Naive thymus-derived CD4-positive, alpha-beta T cell (primary cell): ENCODE data around the gene HIP1R. TPM values are rescaled to one million over a fixed set of nuclear protein-coding genes. Genes with fewer than 3 reads are reported as not detected.

Experiments
- ATAC-seq: fragments of 150-1000 bp; cut with Tn5 transposase; 2 replicates; pipeline ENCODE4 v1.10.0; 2021; ENCODE audit warnings: mild to moderate bottlenecking, moderate library complexity
- CTCF ChIA-PET: fragments of 350-600 bp; sonication (Branson Sonifier 250); formaldehyde crosslinking; loops from one replicate; lab custom pipeline; 2021; ENCODE audit warnings: antibody characterized with exemption; lab: Charles Lee
- POLR2A ChIA-PET: fragments of 350-600 bp; sonication (Branson Sonifier 250); formaldehyde crosslinking; loops from one replicate; lab custom pipeline; 2021; ENCODE audit warnings: antibody characterized with exemption, inconsistent platforms; lab: Charles Lee
- DNase-seq, 9 donors: peaks; one replicate each; pipeline versions ENCODE4 v3.0.0 to v3.0.0-alpha.2; 2020 to 2022; ENCODE audit warnings: mixed read lengths in 1 of 9
- H3K27ac ChIP-seq: one replicate; pipeline ENCODE4 v1.7.0; 2013; ENCODE audit warnings: mild to moderate bottlenecking, low read depth, low read length, moderate library complexity
- H3K27me3 ChIP-seq, 2 donors: one replicate each; pipeline ENCODE4 v1.7.0; 2013; ENCODE audit warnings: low read length in 2 of 2, mild to moderate bottlenecking in 2 of 2, moderate library complexity in 2 of 2; ENCODE audit not compliant: control insufficient read depth in 2 of 2, insufficient read depth in 2 of 2
- H3K36me3 ChIP-seq, 3 experiments: 1 replicate in 2 of 3; 2 replicates in 1 of 3; pipeline ENCODE4 v1.7.0; 2013; ENCODE audit warnings: low read length in 3 of 3, mild to moderate bottlenecking in 3 of 3, moderate library complexity in 1 of 3; ENCODE audit not compliant: insufficient read depth in 3 of 3, control insufficient read depth in 2 of 3
- H3K4me1 ChIP-seq, 2 donors: one replicate each; pipeline ENCODE4 v1.7.0; 2013; ENCODE audit warnings: low read length in 2 of 2, mild to moderate bottlenecking in 2 of 2, moderate library complexity in 1 of 2; ENCODE audit not compliant: control insufficient read depth in 2 of 2, insufficient read depth in 2 of 2
- H3K4me3 ChIP-seq: 2 replicates; pipeline ENCODE4 v1.7.0; 2013; ENCODE audit warnings: mild to moderate bottlenecking, low read length
- H3K9me3 ChIP-seq, 3 experiments: 1 replicate in 2 of 3; 2 replicates in 1 of 3; pipeline ENCODE4 v1.7.0; 2013; ENCODE audit warnings: low read length in 3 of 3; ENCODE audit not compliant: control insufficient read depth in 2 of 3
- H3K27ac Mint-ChIP-seq, 9 donors: one replicate each; pipeline ENCODE4 v1.8.0; 2020 to 2022; ENCODE audit warnings: mixed read lengths in 9 of 9, mild to moderate bottlenecking in 8 of 9, moderate library complexity in 5 of 9, inconsistent platforms in 2 of 9
- H3K27me3 Mint-ChIP-seq, 5 donors: one replicate each; pipeline ENCODE4 v1.8.0; 2021 to 2022; ENCODE audit warnings: mixed read lengths in 5 of 5, mild to moderate bottlenecking in 1 of 5
- H3K36me3 Mint-ChIP-seq, 5 donors: one replicate each; pipeline ENCODE4 v1.8.0; 2020 to 2022; ENCODE audit warnings: mixed read lengths in 5 of 5, mild to moderate bottlenecking in 3 of 5, inconsistent platforms in 1 of 5
- H3K4me1 Mint-ChIP-seq, 7 donors: one replicate each; pipeline ENCODE4 v1.8.0; 2020 to 2022; ENCODE audit warnings: mixed read lengths in 7 of 7, mild to moderate bottlenecking in 3 of 7, inconsistent platforms in 1 of 7
- H3K4me3 Mint-ChIP-seq, 10 donors: one replicate each; pipeline ENCODE4 v1.8.0; 2020 to 2022; ENCODE audit warnings: mild to moderate bottlenecking in 10 of 10, mixed read lengths in 10 of 10, moderate library complexity in 6 of 10, inconsistent platforms in 2 of 10
- H3K9me3 Mint-ChIP-seq, 11 donors: one replicate each; pipeline ENCODE4 v1.8.0; 2020 to 2022; ENCODE audit warnings: mixed read lengths in 11 of 11, mild to moderate bottlenecking in 4 of 11, inconsistent platforms in 1 of 11, moderate library complexity in 1 of 11
- intact Hi-C, 2 donors: fragments of 100-400 bp; cut with micrococcal nuclease; formaldehyde crosslinking; loops; one replicate each; pipeline ENCODE4 v1.15.1; 2023
- polyA plus RNA-seq, 2 donors: library from polyadenylated mRNA; unstranded; fragments of 300-500 nt; fragmentation: Illumina TruSeq; gene quantifications; one replicate each; pipeline ENCODE4 v1.2.3, GENCODE V29; 2021
- total RNA-seq, 6 experiments: library from RNA in 5 of 6; stranded (reverse) in 5 of 6; gene quantifications; 1 replicate in 5 of 6; 2 replicates in 1 of 6; pipeline ENCODE4 v1.2.3 and lab custom pipeline; 2021 to 2026

Gene HIP1R
- total and polyA plus RNA-seq, 7 experiments from 2014 or later, result 7.0 to 162 (median 87.2) TPM

DNA sequence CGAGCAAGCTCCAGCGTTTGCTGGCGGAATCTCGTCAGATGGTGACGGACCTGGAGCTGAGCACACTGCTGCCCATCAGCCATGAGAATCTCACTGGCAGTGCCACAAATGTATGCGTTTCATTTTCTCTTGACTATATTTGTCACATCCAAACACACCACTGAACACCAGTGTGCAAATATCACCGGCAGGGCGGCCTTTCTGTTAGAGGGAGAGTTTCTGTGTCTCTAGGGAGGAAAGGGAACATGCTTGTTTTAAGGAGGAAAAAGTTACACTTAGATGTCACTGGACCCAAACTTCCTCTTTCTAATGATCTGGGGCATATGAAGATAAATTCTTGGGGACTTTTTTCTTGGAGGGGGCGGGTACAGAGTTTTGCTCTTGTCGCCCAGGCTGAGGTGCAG, 21.9 kb upstream of the HIP1R start:
- H3K9me3 ChIP-seq, result no peaks in the 10 kb centered on the region
- intact Hi-C loops, result no loop called here
- Mint-ChIP-seq H3K4me3 (no peak overlapping the region), H3K36me3 (peaks cover 0 to 4% (median 0%) of the 10 kb centered on the region in 5 donors), H3K9me3 (no peaks in the 10 kb centered on the region), H3K27ac (peak overlapping the region in 1 of 9 donors; percentile 72), H3K4me1 (no peaks in the 10 kb centered on the region), H3K27me3 (peaks cover 0 to 2% (median 0%) of the 10 kb centered on the region in 5 donors)
- no peak overlapping the region for H3K27ac ChIP-seq
- ChIA-PET CTCF (interaction anchor here (1.6 kb wide), 1 partner anchor 19 kb away, joined by 7 read pairs; no protein-coding TSS in a partner anchor), POLR2A (no interaction called here)
- H3K36me3 ChIP-seq, result no peaks in the 10 kb centered on the region
- H3K4me3 ChIP-seq, result no peak overlapping the region
- no peaks in the 10 kb centered on the region for H3K27me3 ChIP-seq
- no peaks in the 10 kb centered on the region for H3K4me1 ChIP-seq
- no peak for DNase-seq
- peak; percentile 45 for ATAC-seq

DNA sequence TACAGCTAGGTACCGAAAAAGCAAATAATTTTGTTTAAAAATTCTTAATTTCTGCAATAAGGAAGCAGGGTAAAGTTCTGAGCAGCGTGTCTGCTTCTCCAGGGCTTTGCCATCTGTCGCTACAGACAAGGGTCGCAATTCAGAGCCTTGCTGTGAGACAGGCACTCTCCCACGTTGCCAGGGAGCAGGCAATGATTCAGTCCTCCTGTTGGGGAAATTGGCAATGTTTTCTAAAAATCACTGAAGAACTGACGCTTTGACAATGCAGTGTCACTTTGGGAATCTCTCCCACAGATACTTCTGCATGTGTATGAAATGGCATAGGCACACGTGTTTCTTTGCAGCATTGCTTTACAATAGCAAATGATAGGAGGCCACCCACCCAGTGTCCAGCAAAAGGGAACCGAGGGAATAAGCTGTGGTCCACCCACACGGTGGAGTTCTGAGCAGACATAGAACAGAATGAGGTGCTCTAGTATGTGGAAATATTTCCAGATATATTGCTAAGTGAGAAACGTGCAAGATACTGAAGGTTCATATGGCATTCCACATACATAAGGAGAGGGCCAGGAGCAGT, 16.0 kb upstream of the HIP1R start:
- Histone ChIP-seq H3K4me1 (no peaks in the 10 kb centered on the region), H3K36me3 (no peaks in the 10 kb centered on the region), H3K9me3 (no peaks in the 10 kb centered on the region), H3K27me3 (no peaks in the 10 kb centered on the region), H3K4me3 (no peak overlapping the region), H3K27ac (no peak overlapping the region)
- POLR2A ChIA-PET, result interaction anchor here (1.3 kb wide), 1 partner anchor 69 kb away, joined by 4 read pairs; no protein-coding TSS in a partner anchor
- no peaks in the 10 kb centered on the region for H3K36me3 Mint-ChIP-seq
- peaks cover 0 to 2% (median 0%) of the 10 kb centered on the region in 5 donors for H3K27me3 Mint-ChIP-seq
- no peak overlapping the region for H3K4me3 Mint-ChIP-seq
- H3K9me3 Mint-ChIP-seq, result no peaks in the 10 kb centered on the region
- H3K27ac Mint-ChIP-seq, result no peak overlapping the region
- CTCF ChIA-PET, result interaction anchor here (0.9 kb wide), 1 partner anchor 26 kb away, joined by 3 read pairs; no protein-coding TSS in a partner anchor
- intact Hi-C loops, result no loop called here
- ATAC-seq (no peak), DNase-seq (no peak)
- no peaks in the 10 kb centered on the region for H3K4me1 Mint-ChIP-seq

DNA sequence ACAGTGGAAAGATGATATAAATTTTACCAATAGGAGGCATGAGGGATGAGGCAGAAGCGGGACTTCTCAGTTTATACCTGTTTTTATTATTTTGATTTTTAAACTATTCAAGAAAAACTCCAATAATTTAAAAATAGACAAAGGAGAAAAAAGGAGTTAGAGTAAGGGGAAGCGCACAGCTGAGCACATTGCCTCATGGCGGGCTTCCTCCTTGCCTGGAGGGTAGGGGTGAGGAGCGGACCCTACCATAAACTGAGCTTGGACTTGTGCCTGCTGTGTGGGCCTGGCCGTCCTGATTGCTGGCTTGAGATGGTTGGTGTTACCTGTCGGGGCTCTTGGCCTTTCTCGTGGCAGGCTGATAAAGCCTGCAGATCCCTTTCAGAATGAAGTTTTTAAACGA, 15.1 kb upstream of the HIP1R start:
- H3K4me1 Mint-ChIP-seq, result no peaks in the 10 kb centered on the region
- ChIA-PET POLR2A (no interaction called here), CTCF (no interaction called here)
- no peaks in the 10 kb centered on the region for H3K36me3 ChIP-seq
- H3K27me3 ChIP-seq, result no peaks in the 10 kb centered on the region
- ATAC-seq, result no peak
- H3K27me3 Mint-ChIP-seq, result peaks cover 0 to 2% (median 0%) of the 10 kb centered on the region in 5 donors
- no peak overlapping the region for H3K4me3 Mint-ChIP-seq
- no peaks in the 10 kb centered on the region for H3K36me3 Mint-ChIP-seq
- no peak overlapping the region for H3K4me3 ChIP-seq
- no peak overlapping the region for H3K27ac Mint-ChIP-seq
- no peaks in the 10 kb centered on the region for H3K9me3 Mint-ChIP-seq
- no peak overlapping the region for H3K27ac ChIP-seq
- intact Hi-C loops, result no loop called here
- no peaks in the 10 kb centered on the region for H3K4me1 ChIP-seq
- DNase-seq, result no peak
- H3K9me3 ChIP-seq, result no peaks in the 10 kb centered on the region

DNA sequence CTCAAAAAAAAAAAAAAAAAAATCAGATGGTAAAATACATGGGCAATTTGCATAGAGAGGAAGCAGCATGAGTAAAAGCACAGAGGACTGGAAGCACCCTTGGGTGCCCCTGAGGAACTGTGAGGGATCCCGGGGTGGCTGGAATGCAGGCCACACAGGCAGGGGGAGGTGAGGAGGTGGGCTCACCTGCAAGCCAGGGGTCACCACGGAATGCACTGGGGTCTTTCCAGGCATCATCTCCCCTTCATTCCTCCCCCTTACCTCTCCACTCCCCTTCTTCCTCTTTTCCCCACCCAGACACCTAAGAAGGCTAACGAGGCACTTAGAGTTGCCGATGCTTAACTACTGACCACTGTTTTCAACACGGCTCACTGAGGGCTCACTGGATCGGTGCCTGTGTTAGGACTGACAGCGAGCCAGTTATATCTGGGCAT, 14.4 kb upstream of the HIP1R start:
- no peaks in the 10 kb centered on the region for H3K9me3 ChIP-seq
- no peaks in the 10 kb centered on the region for H3K9me3 Mint-ChIP-seq
- intact Hi-C loops, result no loop called here
- no peak overlapping the region for H3K27ac ChIP-seq
- POLR2A ChIA-PET, result no interaction called here
- H3K27me3 Mint-ChIP-seq, result peaks cover 0 to under 1% (median 0%) of the 10 kb centered on the region in 5 donors
- no peak for ATAC-seq
- no peak overlapping the region for H3K4me3 Mint-ChIP-seq
- H3K4me1 Mint-ChIP-seq, result no peaks in the 10 kb centered on the region
- no peaks in the 10 kb centered on the region for H3K36me3 Mint-ChIP-seq
- H3K36me3 ChIP-seq, result no peaks in the 10 kb centered on the region
- H3K4me3 ChIP-seq, result no peak overlapping the region
- CTCF ChIA-PET, result no interaction called here
- H3K27me3 ChIP-seq, result no peaks in the 10 kb centered on the region
- no peak for DNase-seq
- no peaks in the 10 kb centered on the region for H3K4me1 ChIP-seq
- no peak overlapping the region for H3K27ac Mint-ChIP-seq

DNA sequence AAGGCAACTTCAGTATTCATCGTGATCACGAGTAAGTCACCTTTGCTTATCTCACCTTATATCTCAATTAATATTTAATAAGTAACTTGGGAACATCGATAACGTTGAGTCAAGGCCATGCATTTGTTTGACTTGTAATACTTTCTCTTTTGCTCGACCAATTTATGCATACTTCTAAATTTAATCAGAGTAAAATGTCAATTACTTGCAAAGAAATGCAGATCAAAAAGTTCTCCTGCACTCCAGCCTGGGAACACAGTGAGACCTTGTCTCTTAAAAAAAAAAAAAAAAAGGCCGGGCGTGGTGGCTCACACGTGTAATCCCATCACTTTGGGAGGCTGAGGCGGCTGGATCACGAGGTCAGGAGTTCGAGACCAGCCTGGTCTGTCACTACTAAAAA, 11.8 kb upstream of the HIP1R start:
- Histone ChIP-seq H3K27ac (no peak overlapping the region), H3K9me3 (no peaks in the 10 kb centered on the region), H3K4me3 (no peak overlapping the region), H3K27me3 (no peaks in the 10 kb centered on the region), H3K36me3 (no peaks in the 10 kb centered on the region), H3K4me1 (no peaks in the 10 kb centered on the region)
- Mint-ChIP-seq H3K4me1 (peaks cover 0 to 4% (median 0%) of the 10 kb centered on the region in 7 donors), H3K9me3 (no peaks in the 10 kb centered on the region), H3K4me3 (no peak overlapping the region), H3K36me3 (no peaks in the 10 kb centered on the region), H3K27ac (no peak overlapping the region), H3K27me3 (peaks cover 0 to 14% (median 0%) of the 10 kb centered on the region in 5 donors)
- ATAC-seq (no peak), DNase-seq (no peak)
- intact Hi-C loops, result no loop called here
- ChIA-PET POLR2A (no interaction called here), CTCF (no interaction called here)

DNA sequence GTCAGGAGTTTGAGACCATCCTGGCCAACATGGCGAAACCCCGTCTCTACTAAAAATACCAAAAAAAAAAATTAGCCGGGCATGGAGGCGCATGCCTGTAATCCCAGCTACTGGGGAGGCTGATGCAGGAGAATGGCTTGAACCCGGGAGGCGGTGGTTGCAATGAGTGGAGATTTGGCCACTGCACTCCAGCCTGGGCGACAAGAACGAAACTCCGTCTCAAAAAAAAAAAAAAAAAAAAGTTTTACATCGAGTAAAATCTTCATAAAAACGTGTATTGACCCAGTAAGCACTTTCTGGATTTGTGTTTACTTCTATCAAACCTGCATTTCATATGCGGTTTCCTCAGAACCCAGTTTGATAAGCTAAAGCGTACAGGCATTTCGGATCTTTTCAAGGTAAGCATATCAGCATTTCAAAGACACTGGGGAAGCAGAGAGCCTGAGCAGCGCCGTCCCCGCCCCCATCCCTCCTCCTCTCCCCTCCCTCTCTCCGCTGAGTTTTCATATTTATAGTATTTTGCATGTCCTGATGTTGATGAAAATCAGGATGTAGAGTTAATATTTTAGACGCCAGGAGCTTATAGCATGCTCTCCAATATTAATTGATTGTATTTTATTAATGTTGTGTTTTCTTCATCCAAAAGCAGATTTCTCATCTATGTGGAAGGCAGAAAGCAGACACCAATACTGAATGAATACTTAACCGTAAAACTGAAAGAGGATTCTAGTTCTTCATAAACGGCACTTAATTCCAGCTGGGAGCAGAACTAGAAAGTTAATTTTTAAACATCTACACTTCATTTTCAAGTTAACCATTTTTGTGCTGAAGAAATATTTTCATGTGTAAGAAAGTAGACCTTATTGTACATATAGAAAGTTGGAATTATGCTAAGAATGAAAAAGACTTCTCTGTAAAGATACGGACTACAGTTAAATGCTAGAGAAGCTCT, 9.2 kb upstream of the HIP1R start:
- peaks cover 0 to 4% (median 0%) of the 10 kb centered on the region in 7 donors for H3K4me1 Mint-ChIP-seq
- no peaks in the 10 kb centered on the region for H3K4me1 ChIP-seq
- DNase-seq (peak in 2 of 9 donors; percentile 21 to 32), ATAC-seq (peak; percentile 45)
- H3K36me3 Mint-ChIP-seq, result no peaks in the 10 kb centered on the region
- ChIA-PET POLR2A (interaction anchor here (0.6 to 1.1 kb wide), 5 partner anchors 10 to 405 kb away, joined by 3 to 5 read pairs (median 4); partner anchors contain the start of gene HIP1R), CTCF (interaction anchor here (0.6 to 1.5 kb wide), 3 partner anchors 33 to 757 kb away, joined by 3 to 8 read pairs (median 3); no protein-coding TSS in a partner anchor)
- no peaks in the 10 kb centered on the region for H3K9me3 Mint-ChIP-seq
- no peaks in the 10 kb centered on the region for H3K36me3 ChIP-seq
- H3K27ac ChIP-seq, result no peak overlapping the region
- H3K27me3 ChIP-seq, result no peaks in the 10 kb centered on the region
- intact Hi-C loops, result loop anchor here in 1 of 2 donors (1.0 kb wide), 1 partner anchor 9 kb away; the partner anchor contains the start of gene HIP1R
- peak overlapping the region; percentile 30 for H3K4me3 ChIP-seq
- peak overlapping the region in 9 of 10 donors; percentile 29 to 71 (median 63) for H3K4me3 Mint-ChIP-seq
- H3K27me3 Mint-ChIP-seq, result peaks cover 0 to 26% (median 0%) of the 10 kb centered on the region in 5 donors
- H3K9me3 ChIP-seq, result no peaks in the 10 kb centered on the region
- H3K27ac Mint-ChIP-seq, result peak overlapping the region in 1 of 9 donors; percentile 51
